IMR-90 (cell line): Measurements from ENCODE around the gene NOG. TPM values are rescaled to one million over a fixed set of nuclear protein-coding genes. Genes with fewer than 3 reads are reported as not detected.

Experiments used
- microRNA-seq, 2 experiments: library from miRNA; stranded (forward) in 1 of 2; unstranded in 1 of 2; fragments of 10-50 nt in 1 of 2; fragments of <30 nt in 1 of 2; gene quantifications in 1 of 2; microRNA quantifications in 1 of 2; one replicate each; pipeline versions ENCODE3 to v1.1.0; 2013 to 2020; ENCODE audit not compliant: insufficient read depth in 1 of 2, insufficient read length in 1 of 2, unreplicated experiment in 1 of 2
- polyA plus RNA-seq, 3 experiments: library from polyadenylated mRNA; depleted of rRNA; stranded (reverse); fragments of >200 nt; gene quantifications; 2 replicates each; pipeline ENCODE4 v1.2.3, GENCODE V29; 2012; ENCODE audit warnings: low replicate concordance in 1 of 3
- small RNA-seq, 5 experiments: library from RNA; depleted of rRNA; stranded (forward); fragments of <200 nt; gene quantifications; one replicate each; pipeline ENCODE3, GENCODE V24; 2012
- total RNA-seq: library from RNA; depleted of rRNA; stranded (reverse); fragments of >200 nt; gene quantifications from 2 replicates; pipeline ENCODE4 v1.2.3, GENCODE V29; 2012; rRNA removed

NOG gene
- total and polyA plus RNA-seq, 2 of the 4 experiments (the other 2 are of a cell fraction), result 11.7 to 13.1 TPM

Small RNA genes within 50 kb of the gene (microRNA-seq; reads per million reads assigned to microRNA genes)
- gene RPL39P33 (ENCODE audit: insufficient read depth, insufficient read length), result not detected

Small RNA genes within 50 kb of the gene (small RNA-seq; reads per million reads assigned to genes)
- 0 reads per million in 5 experiments for gene RPL39P33

Other genes with a start within 250 kb of the NOG start
- gene C17orf67, start 240.2 kb downstream of the NOG start, total RNA-seq, result 0.18 and 0.56 TPM in 2 replicates
- gene C17orf67, start 240.2 kb downstream of the NOG start, polyA plus RNA-seq (2012; rRNA removed), result 1.1 TPM in 2 replicates
- gene DGKE, start 240.5 kb downstream of the NOG start, total RNA-seq, result 4.7 and 5.0 TPM in 2 replicates
- 2.4 and 3.9 TPM in 2 replicates for gene DGKE, start 240.5 kb downstream of the NOG start, polyA plus RNA-seq (2012; rRNA removed)